Middle frontal gyrus (tissue), 1 donor: Measurements from ENCODE around the gene SLC6A12.
"Not testable (repeated sequence)": the region's sequence is repeated elsewhere in the genome, so short reads cannot be mapped to it uniquely, and the experiment has no call there.

Source experiments
- DNase-seq: peaks from one replicate; pipeline ENCODE4 v3.0.0-alpha.2; 2015; ENCODE audit warnings: low spot score; ENCODE audit errors: extremely low spot score

SLC6A12 gene

DNA sequence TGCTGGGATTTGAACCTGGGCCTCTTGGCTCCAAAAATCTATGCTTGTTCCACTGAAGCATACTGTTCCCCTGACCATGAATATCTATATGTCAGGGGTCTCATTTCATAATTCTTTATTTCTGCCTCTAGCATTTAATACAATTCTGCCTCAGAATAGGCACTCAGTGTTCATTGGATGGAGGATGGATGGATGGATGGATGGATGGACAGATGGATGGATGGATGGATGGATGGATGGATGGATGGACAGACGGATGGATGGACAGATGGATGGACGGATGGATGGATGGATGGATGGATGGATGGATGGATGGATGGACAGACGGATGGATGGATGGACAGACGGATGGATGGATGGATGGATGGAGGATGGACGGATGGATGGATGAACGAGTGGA is 3.1 kb upstream of the SLC6A12 start:
- DNase-seq, result not testable (repeated sequence)

DNA sequence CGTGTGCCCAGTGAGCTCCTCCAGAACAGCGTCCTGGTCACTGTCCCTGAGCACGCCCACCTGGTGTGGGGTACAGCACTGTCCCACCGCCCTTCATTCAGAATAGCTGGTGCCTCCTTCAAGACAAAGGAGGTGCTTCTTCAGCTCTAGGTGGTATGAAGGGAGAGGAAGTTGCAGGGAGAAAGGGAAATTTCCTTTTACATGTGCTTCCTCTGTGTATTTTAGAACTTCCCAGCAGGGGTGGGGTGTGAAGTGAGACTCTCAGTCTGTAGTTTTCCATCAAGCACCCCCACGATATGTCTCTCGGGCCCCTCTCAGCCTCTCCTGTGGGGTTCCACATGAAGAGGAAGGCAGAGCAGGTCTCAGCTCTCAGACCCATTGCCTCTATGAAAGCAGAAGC is 1.2 kb upstream of the SLC6A12 start:
- DNase-seq, result no peak

DNA sequence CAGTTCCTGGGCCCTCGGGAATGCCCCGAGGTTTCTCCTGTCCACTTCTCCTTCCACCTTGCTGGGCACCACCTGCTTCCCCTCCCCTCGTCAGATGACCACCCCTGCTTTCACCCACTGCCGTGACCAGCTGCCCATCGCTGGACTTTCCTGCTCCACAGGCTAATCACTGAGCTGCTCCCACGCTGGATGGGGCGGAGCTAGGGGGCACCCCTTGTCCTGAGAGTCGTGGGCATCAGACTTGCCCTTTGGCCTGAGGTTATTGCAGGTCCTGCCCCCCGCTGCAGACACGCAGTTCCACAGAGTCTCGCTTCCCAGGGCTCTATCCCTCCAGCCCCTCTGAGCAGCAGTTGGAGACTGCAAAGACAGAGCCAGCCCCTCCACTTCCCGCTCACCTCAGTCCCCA is 427 bp downstream of the SLC6A12 start:
- no peak for DNase-seq

DNA sequence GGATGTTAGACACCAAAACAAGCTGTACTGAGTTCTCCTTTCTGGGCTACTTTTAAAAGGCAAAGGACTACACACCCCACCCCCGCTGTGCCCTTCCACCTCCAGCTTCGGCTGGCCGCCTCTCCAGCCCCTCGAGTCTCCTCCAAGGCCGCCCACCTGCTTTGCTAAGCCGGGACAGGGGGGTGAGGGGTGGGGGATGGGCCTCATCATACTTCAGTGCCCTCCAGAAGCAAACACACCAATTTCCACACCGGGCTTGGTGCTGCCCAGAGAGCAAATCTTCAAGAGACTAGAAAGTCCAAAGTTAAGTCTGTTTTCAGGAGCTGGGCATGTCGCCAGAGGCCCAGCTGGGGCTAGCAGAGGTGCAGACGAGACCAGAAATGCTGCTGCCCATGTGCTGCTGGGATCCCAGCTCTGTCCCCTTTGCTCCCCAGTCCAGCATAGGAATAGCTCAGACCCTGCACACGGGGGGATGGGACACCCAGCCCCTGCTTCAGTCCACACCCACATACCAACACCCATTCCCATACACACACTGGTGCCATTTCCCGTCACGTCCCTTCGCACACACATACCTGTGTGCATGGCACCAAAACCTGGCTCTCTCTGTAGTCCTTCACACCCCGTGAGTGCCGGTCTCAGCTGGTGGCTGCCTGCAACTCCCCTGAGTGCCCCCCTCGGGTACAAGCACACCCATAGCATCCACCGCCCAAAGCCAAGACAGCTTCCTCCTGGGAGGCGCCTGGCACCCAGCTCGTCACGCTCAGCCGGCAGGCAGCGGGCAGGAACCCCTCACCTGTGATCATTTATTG is 1.0 kb downstream of the SLC6A12 start:
- no peak for DNase-seq

DNA sequence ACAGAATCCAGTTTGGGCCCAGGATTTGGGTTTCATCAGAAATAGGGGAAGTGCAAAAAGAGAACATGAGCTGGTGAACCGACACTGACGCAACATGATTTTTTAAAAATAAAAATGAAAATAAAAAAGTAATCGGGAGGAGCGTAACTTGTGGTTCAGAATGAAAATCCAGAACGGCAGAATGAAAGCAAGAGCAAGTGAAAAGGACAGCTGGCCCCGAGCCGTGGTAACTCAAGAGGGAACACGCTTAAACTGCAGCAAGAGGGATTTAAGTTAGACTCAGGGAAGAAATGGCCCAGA is 1.6 kb downstream of the SLC6A12 start:
- DNase-seq, result no peak

DNA sequence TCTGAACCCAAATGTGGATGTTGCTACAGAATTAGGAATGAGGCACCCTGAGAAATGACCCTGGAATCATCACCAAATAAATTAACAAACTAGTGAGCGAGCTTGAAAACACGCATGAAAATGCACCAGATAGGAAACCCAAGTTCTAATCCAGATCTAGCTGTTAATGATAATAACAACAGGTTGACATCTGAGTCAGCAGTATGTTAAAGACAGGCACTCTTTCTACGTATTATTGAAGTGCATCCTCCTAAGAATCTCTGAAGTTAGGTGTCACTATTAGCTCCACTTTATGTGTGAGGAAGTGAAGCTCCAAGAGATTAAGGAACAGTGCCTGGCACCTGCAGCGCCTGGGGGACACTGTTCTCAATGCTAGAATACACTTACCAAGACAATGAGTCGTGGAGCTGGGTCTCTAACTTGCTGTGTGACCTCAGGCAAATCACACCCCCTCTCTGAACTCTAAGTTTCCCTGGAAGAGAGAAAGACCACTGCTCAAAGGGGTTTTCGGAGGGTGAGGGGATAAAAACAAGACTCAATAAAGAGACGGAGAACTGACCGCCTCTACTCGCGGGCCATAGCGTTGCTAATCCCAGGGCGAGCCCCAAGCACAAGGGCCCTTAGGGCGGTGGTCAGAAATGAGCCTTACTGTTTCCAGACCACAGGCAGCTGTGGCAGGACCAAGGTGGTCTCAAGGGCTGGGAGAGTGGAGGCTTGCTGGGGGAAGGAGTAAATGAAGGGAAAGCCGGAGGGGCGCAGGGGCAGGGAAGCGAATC is 2.1 kb downstream of the SLC6A12 start:
- no peak for DNase-seq

DNA sequence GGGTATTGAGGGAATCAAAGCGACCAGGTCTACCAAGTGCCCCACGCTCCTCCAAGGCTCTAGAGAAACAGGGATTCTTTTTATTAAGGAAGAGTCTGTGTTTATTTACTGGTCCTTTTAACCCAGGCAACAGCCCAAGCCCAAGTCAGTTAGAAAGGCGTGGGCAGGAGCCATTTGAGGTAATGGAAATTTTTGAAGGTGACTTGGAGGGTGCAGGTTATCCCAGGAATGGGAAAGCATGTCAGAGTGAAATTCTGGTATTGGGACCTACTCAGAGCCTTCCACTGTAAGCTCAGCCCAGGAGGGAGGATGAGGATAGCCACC is 2.9 kb downstream of the SLC6A12 start:
- DNase-seq, result no peak

DNA sequence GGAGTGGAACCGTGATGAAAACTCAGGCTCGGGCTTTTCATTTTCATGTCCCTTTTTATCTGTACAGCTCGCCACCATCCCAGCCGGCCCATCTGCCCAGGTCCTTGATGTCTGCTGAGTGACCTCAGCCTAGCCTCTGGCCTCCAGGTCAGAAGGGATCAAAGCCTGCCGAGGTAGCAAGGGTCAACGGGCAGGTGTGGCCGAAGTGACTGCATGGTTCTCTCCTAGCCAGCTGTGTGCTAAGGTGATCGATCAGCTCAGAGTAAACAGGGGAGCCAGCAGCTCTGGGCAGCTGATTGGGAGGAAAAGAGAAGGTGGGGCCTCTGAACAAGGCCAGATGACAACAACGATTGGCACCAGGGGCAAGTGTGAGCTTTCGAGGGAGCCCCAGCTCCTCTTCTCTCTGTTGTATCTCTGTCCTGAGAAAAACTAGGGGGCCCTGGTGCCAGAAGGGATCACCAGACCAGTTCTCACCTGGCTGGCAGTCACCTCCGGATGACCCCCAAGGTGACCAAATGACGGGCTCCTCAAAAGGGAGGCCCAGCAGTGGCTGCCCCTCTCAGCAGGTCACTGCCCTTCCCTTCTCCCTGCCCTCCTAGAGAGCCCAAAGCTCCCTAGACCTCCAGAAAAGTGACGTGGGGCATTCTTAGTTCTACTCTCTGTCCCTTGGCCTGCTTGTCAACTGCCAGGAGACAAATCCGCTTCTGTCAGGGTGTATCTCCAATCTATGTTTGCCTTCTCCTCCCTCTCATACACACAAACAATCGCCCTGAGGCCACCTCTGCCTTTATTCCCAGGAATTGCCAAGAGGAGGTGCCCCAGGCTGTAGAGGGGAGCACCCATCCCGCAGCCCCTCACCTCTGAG is 3.4 kb downstream of the SLC6A12 start:
- no peak for DNase-seq

DNA sequence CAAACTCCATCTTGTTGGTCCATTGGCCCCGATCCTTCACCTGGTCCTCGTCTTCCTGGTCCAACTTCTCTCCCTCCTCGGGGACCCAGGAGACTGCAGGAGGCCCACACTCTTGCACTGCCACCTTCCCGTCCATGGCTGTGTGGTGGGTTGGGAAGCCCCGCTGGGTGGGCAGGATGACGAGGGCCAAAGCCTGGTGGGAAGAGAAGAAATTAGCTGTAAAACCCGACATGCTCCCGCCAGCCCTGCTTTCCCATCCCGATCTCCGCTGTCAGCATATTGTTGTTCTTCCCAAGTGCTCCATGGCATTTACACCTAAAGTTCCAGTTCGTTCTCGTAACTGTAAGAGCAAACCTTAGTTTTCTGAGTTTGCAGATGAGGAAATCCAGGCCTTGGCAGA is 4.1 kb downstream of the SLC6A12 start:
- no peak for DNase-seq

DNA sequence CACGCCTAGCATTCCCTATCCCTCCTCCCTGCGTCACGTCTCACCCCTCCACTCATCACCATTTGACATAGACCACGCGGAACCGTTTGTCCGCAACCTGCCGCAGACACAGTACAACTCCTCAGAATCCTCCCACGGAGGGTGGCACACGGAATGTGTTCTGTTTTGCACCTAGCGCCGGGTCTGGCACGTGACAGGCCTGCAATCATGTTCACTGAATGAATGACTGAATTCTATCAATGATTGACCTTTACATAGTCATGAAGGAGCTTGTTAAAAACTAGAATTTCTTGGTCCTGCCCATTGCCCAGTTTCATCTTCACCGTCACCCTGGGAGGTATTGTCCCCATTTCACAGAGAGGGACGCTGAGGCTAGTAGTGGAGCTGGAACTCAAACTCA is 4.7 kb downstream of the SLC6A12 start:
- DNase-seq, result no peak

DNA sequence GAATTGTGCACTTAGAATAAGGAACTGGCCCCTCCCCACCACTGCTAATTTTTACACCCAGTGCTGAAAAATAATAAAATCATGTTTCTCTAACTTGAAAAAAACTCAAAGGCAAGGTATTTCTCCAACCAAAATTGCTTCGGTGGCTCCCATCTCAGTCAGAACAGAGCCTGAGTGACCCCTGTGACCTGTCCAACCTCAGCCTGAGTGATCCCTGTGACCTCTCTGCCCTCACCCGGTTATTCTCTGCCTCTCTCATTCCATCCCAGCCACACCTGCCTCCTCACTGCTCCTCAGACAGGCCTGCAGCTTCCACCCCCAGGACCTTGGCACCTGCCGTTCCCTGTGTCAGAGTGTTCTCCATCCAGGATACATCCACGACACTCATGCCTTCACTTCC is 5.1 kb downstream of the SLC6A12 start:
- no peak for DNase-seq

DNA sequence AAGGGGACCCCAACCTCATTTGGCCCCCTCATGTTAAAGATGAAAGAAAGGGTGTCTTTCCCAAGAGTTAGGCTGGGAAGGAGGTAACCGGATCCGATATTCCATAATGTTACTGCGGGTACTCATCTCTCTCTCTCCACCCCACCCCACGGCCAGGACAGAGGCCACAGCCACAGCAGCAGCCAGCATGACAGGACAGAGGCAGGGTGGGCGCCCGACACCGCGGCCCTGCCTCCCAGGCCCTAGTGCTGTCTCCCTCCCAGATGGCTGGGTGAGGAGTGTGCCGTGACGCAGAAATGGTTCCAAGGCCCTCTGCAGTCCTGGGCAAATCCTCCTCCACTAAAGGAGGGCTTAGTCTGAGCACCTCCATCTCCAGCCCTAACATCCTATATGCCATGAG is 6.2 kb downstream of the SLC6A12 start:
- DNase-seq, result no peak

DNA sequence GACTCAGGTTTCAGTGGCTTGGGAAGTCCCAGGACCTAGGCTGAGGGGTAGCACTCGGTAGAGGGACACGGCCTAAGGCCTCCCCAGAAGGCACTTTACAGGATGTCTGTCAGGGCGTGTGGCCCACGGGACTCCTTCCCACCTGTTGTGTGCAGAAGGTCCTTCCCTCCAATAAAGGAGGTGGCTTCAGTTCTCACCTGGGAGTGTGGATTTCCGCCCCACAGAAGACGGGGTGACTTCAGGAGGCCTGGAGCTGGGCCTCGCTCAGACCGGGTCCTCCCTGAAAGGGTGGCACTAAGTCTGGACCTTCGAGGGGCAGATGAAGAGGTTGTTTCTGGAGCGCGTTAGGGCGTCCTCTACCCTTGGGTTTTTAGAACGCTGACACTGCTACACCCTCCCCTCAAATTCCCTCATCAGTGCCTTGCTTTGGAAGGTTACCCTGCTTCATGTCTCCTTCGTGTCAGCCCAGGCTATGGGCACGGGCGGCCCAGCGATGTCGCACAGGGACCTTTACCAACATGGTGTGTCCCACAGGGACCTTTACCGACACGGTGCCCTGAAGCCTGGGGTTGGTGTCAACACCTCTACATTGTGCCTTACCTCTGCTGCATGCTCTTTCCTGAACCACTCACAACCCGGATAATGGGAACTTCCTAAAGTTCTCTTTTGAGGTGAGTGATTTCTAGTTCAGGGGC is 7.1 kb downstream of the SLC6A12 start:
- no peak for DNase-seq

DNA sequence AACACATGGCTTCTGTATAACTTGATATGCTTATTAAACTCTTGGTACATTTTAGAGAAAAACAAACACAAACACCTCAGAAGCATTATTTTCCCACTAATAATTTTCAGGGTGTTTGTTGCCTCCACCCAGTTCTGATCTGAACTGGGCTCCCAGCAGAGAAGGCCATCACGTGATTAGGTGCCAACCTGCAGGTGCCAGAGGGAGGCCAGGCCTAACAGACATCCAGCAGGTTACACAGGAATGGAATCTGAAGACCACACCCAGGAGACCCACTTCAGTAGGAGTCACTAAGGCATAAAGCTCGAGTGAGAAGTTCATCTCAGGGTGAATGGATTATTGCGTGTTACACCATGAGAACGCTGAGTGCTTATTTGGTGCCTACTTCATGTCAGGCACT is 8.9 kb downstream of the SLC6A12 start:
- DNase-seq, result no peak

DNA sequence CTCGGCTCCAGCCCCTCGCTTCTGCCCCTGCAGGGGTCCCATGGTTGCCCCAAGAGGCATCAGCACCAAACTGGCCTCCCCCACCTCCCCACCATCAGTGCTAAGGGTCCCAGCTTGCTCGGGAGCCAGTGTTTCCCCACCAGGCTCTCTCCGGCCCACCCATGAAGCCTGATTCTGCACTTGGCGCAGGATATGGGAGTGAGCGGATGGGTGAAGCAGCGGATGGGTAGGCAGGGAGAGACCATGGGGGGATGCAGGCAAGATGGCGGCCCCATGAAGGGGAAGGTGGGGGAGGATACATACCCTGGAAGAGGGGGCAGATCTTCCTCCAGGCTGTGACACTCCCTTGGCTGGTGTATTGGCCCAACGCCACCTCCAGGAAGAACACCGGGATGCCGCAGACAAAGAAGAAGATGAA is 9.7 kb downstream of the SLC6A12 start:
- no peak for DNase-seq

DNA sequence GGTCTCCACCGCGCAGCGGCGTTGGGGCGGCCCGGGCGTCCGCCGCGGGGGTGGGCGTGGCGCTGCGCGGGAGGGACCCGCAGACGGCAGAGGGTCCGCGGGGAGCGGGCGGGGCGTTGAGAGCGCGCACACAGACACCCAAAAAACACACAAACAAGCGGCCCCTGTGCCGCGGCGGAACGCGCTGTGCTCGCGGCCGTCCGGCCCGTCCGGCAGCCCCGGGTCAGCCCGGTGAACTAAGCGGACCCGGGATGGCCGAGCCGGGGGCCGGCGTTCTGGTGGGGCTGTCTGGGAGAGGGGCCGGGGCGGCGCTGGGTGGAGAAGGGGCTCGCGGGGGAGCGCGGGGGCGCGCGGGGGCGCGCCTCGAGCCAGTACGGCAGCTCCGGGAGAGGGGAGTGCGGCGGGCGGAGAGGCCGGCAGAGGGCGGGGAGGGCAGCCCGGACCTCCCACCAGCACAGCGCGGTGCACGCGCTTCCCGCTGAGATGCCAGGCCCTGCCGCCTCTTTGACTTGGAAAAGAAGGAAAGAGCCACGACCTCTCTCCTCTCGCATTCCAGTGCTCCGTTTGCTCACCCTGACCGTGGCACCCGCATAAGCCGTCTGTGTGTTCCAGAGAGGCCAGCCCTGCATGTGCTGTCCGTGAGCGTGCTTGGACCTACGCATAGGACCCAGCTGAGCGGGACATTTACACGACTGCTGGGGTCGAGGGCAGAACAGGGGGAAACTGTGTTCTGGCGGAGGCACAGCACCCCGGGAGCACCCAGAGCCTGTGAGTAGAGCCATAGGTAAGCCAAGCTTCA is 10.3 kb downstream of the SLC6A12 start:
- DNase-seq, result no peak

DNA sequence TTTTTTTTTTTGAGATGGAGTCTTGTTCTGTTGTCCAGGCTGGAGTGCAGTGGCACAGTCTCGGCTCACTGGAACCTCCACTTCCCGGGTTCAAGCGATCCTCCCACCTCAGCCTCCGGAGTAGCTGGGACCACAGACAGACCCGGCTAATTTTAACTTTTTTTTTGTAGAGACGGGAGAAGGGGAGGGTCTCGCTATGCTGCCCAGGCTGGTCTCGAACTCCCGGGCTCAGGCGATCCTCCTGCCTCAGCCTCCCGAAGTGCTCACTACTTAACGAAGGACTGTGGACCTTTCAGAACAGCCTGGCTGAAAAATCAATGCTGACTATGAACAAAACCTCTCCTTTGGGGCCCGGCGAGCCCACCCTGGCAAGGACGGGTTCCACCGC is 10.9 kb downstream of the SLC6A12 start:
- DNase-seq, result no peak

DNA sequence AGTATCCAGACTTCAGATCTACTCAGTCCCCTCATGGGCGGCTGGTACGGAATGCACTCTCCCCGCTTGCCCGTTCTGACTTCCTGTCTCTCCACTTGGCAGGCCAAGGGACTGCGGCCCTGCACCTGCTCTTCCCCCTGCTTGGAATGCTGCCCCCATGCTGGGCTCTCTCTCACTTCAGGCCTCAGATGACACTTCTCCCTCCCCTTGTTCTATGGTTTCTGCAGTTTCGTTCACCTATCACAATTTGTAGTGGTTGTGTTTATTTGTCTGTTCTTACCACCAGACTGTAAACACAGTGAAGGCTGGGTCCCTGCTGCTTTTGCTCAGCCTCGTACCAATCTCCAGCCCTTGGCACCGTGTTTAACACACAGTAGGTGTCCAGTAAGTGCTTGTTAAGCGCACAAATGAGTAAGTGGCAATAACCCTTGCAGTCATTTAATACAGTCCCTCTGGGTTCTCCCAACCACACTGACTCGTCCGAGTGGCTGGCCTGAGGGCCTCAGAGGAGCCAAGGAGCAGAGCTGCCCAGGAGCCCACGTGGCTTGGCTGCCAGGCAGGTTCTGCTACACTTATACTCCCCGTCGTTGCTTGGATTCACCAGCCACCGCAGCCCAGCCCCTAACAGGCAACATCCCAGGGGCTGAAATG is 11.8 kb downstream of the SLC6A12 start:
- no peak for DNase-seq

DNA sequence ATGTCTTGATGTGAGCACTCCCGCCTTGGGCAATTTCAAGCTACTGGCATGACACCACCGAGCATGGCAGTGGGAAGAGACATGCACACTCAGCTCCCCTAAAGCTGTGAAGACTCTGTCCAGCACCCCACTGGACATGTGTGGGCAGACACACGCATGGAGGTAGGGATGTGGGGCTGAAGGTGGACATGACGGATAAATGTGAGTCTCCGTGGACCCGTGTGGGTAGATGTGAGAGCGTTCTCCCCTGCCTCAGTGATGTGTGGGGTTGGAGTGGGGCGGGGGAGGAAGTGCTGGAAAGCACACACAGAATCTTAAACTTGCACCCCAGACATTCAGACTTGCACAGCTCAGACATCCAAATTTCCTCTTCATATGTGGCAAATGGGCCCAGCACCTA is 12.6 kb downstream of the SLC6A12 start:
- DNase-seq, result no peak

DNA sequence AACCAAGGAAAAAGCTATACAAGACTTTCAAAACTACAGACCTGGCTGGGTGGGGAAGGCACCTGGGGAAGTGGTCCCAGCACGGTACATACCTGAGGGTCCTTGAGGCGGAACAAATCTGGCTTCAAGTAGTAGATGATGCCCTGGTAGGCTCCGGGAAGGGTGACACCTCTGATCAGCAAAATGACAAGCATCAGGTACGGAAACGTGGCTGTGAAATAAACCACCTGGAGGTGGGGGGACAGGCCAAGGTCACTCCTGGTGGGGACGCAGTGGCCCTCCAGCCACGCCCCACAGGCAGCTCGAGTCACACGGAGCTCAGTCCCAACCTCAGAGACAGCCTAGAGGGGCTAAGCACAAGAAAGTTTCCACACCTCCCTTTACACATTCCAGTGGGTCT is 15.3 kb downstream of the SLC6A12 start:
- no peak for DNase-seq
